NCI-H1694 (cell line): ENCODE data around the gene ORC5.

Source experiments
- DNase-seq: peaks from one replicate; lab custom pipeline; 2025; lab: John Stamatoyannopoulos, UW

ORC5 gene

GRCh38 chr7:104126411-104126841 lies 81.4 kb downstream of the ORC5 start:
- peak; percentile 91 for DNase-seq

- no peak for DNase-seq
These were observed 82.8 kb downstream of the ORC5 start for GRCh38 chr7:104124893-104125477.

GRCh38 chr7:104124469-104124868 lies 83.3 kb downstream of the ORC5 start:
- no peak for DNase-seq

GRCh38 chr7:104123786-104124185 lies 84.0 kb downstream of the ORC5 start:
- DNase-seq = no peak

GRCh38 chr7:104113788-104114187 lies 94.0 kb downstream of the ORC5 start:
- DNase-seq = no peak

GRCh38 chr7:104112623-104113022 lies 95.2 kb downstream of the ORC5 start:
- DNase-seq = no peak

GRCh38 chr7:104111271-104111670 lies 96.5 kb downstream of the ORC5 start:
- no peak for DNase-seq

- DNase-seq = peak; percentile 54
These were observed 101.5 kb downstream of the ORC5 start for GRCh38 chr7:104106108-104106905.

- DNase-seq = no peak
These were observed 108.9 kb downstream of the ORC5 start for GRCh38 chr7:104098890-104099289.

- peak; percentile 69 for DNase-seq
These were observed 111.1 kb downstream of the ORC5 start for GRCh38 chr7:104096683-104097082.

GRCh38 chr7:104093127-104093526 lies 114.7 kb downstream of the ORC5 start:
- no peak for DNase-seq

GRCh38 chr7:104091242-104091641 lies 116.6 kb downstream of the ORC5 start:
- no peak for DNase-seq

GRCh38 chr7:104089612-104090011 lies 118.2 kb downstream of the ORC5 start:
- DNase-seq = no peak

- DNase-seq = no peak
These were observed 118.8 kb downstream of the ORC5 start for GRCh38 chr7:104089061-104089460.
